ENCODE results near the gene LYPD5. TPM values are rescaled to one million over a fixed set of nuclear protein-coding genes. Genes with fewer than 3 reads are reported as not detected.

LYPD5 gene
- total and polyA plus RNA-seq, 2 of the 8 experiments (the other 6 are each of a cell fraction or from before 2014, with no cell fraction given) = 0.74 to 4.3 TPM

- no peak for FAIRE-seq
- peak overlapping the region; percentile 87 for H2AFZ ChIP-seq (ENCODE audit: low read length)
Observed at GRCh38 chr19:43773725-43774102, 28.5 kb downstream of the LYPD5 start.

More at GRCh38 chr19:43773725-43774102, 28.5 kb downstream of the LYPD5 start:
- no peak overlapping the region for H2BK20ac ChIP-seq (ENCODE audit: low read length)
- no peaks in the 10 kb centered on the region for H3K79me2 ChIP-seq (ENCODE audit: control insufficient read depth in 1 of 2, insufficient read depth in 2 of 2, low read length in 2 of 2)
- H3K36me3 ChIP-seq (ENCODE audit: control insufficient read depth in 2 of 4, insufficient read depth in 4 of 4, low read length in 3 of 4) = no peaks in the 10 kb centered on the region
- no peak overlapping the region for H3K14ac ChIP-seq (ENCODE audit: insufficient read length)
- H2AK5ac ChIP-seq (ENCODE audit: low read depth, low read length) = no peak overlapping the region
- no peak overlapping the region for H3K18ac ChIP-seq (ENCODE audit: extremely low read depth, low read length)
- no peak overlapping the region for H3K27ac ChIP-seq (ENCODE audit: low read depth, low read length)
- peaks cover 11 to 39% (median 28%) of the 10 kb centered on the region in 4 experiments for H3K27me3 ChIP-seq (replicated peaks in 1 of 4; ENCODE audit: control insufficient read depth in 3 of 4, extremely low read depth in 1 of 4, insufficient read depth in 3 of 4, low read length in 3 of 4)
- peaks cover 9% of the 10 kb centered on the region for H3K23me2 ChIP-seq (ENCODE audit: low read depth, low read length)
- no peak overlapping the region for H2BK120ac ChIP-seq (replicated peaks; ENCODE audit: low read depth, low read length)
- peaks cover 0 to 2% of the 10 kb centered on the region in 2 experiments for H4K20me1 ChIP-seq (replicated peaks in 1 of 2; ENCODE audit: control insufficient read depth in 1 of 2, insufficient read depth in 2 of 2, low read length in 2 of 2)
- H3K4me2 ChIP-seq (ENCODE audit: insufficient read depth in 1 of 2, low read depth in 2 of 2, low read length in 2 of 2) = peak overlapping the region; percentile 76 to 95
- no peak overlapping the region for H3K4ac ChIP-seq (replicated peaks; ENCODE audit: insufficient read length, low read depth, low read length)
- no peak overlapping the region; the same call in 1 of the 2 replicates for H2BK12ac ChIP-seq (ENCODE audit: low read depth, low read length)
- no peak overlapping the region for H4K5ac ChIP-seq (ENCODE audit: insufficient read length, low read depth, low read length)
- H3K4me3 ChIP-seq (ENCODE audit: extremely low read depth in 1 of 4, insufficient read depth in 2 of 4, low read depth in 3 of 4, low read length in 4 of 4) = peak overlapping the region; percentile 30 to 67 (median 58)
- no peak overlapping the region for H3K56ac ChIP-seq (replicated peaks; ENCODE audit: insufficient read length, low read depth, low read length)
- H3K79me1 ChIP-seq (ENCODE audit: low read depth, low read length) = no peaks in the 10 kb centered on the region
- TF ChIP-seq YY1 (IDR thresholded peaks at IDR 0.05; ENCODE audit: low read depth, low read length) (no peak), TCF12 (IDR thresholded peaks at IDR 0.05; ENCODE audit: low read depth, low read length) (no peak), EZH2 (IDR thresholded peaks at IDR 0.05; ENCODE audit: low read depth, low read length, severe bottlenecking) (peak; percentile 38), SUZ12 (IDR thresholded peaks at IDR 0.05; ENCODE audit: low read length) (no peak), RXRA (IDR thresholded peaks at IDR 0.05; ENCODE audit: insufficient read depth, low read depth, low read length) (no peak), SAP30 (IDR thresholded peaks at IDR 0.05; ENCODE audit: insufficient read depth, insufficient replicate concordance, low read length) (no peak), SP1 (IDR thresholded peaks at IDR 0.05; ENCODE audit: low read depth, low read length) (no peak)
- no peak overlapping the region for H3K9ac ChIP-seq (replicated peaks in 1 of 4; ENCODE audit: extremely low read depth in 1 of 4, low read depth in 3 of 4, low read length in 3 of 4)
- H3K9me3 ChIP-seq (ENCODE audit: insufficient read depth in 2 of 2, low read depth in 1 of 2, low read length in 1 of 2) = no peaks in the 10 kb centered on the region
- no peak overlapping the region for H4K91ac ChIP-seq (replicated peaks; ENCODE audit: insufficient read length, low read length)
- no peak overlapping the region for H4K8ac ChIP-seq (ENCODE audit: extremely low read depth, insufficient read depth, low read length)
- no peak overlapping the region for H2BK5ac ChIP-seq (ENCODE audit: low read depth, low read length)
- 7% methylated on average over 5 of the region's 5 CpGs; no CpG with 5 or more reads in 1 of the 2 experiments for WGBS, 2 experiments (ENCODE audit: extremely low coverage in 1 of 2, insufficient coverage in 1 of 2, insufficient read length in 1 of 2, insufficient replicate concordance in 2 of 2, low coverage in 1 of 2, low lambda C conversion rate in 2 of 2, missing lambda C conversion rate in 1 of 2)
- POLR2A ChIA-PET (ENCODE audit: partially characterized antibody) = interaction anchor here (5.3 kb wide), 1 partner anchor 19 kb away, joined by 23 read pairs; the partner anchor contains the start of gene SMG9
- no peak overlapping the region for H3K23ac ChIP-seq (ENCODE audit: insufficient read length)
- H3K4me1 ChIP-seq (replicated peaks in 1 of 4; ENCODE audit: control insufficient read depth in 3 of 4, insufficient read depth in 4 of 4, low read length in 3 of 4) = peaks cover 4 to 12% (median 6%) of the 10 kb centered on the region in 4 experiments; a peak in 6 of 7 replicates
- CTCF ChIA-PET (ENCODE audit: partially characterized antibody) = interaction anchor here (0.6 to 37.0 kb wide), 3 partner anchors 16 to 152 kb away, joined by 3 to 703 read pairs (median 3); partner anchors contain the start of gene SMG9
- no peak for DNase-seq (ENCODE audit: low read depth in 1 of 2, low spot score in 2 of 2)
- H2BK15ac ChIP-seq (ENCODE audit: low read length) = no peak overlapping the region
